Activated naive CD8-positive, alpha-beta T cell treated with anti-CD3 and anti-CD28 coated beads, Interleukin-2, amount 50 U/mL, for 24 hours (primary cell): ENCODE results near the gene TMED7.

Experiments used
- ATAC-seq: fragments of 150-1000 bp; cut with Tn5 transposase; one replicate; pipeline ENCODE4 v1.10.0; 2021
- DNase-seq: peaks from one replicate; pipeline ENCODE4 v3.0.0; 2021
- H3K27ac Mint-ChIP-seq: one replicate; pipeline ENCODE4 v1.8.0; 2021; ENCODE audit warnings: mild to moderate bottlenecking, mixed read lengths
- H3K27me3 Mint-ChIP-seq: one replicate; pipeline ENCODE4 v1.8.0; 2021; ENCODE audit warnings: mixed read lengths
- H3K36me3 Mint-ChIP-seq: one replicate; pipeline ENCODE4 v1.8.0; 2021; ENCODE audit warnings: low read depth, mixed read lengths
- H3K4me1 Mint-ChIP-seq: one replicate; pipeline ENCODE4 v1.8.0; 2021; ENCODE audit warnings: mixed read lengths
- H3K4me3 Mint-ChIP-seq: one replicate; pipeline ENCODE4 v1.8.0; 2021; ENCODE audit warnings: mild to moderate bottlenecking, moderate library complexity, mixed read lengths
- H3K9me3 Mint-ChIP-seq: one replicate; pipeline ENCODE4 v1.8.0; 2021; ENCODE audit warnings: mixed read lengths

Gene TMED7

DNA sequence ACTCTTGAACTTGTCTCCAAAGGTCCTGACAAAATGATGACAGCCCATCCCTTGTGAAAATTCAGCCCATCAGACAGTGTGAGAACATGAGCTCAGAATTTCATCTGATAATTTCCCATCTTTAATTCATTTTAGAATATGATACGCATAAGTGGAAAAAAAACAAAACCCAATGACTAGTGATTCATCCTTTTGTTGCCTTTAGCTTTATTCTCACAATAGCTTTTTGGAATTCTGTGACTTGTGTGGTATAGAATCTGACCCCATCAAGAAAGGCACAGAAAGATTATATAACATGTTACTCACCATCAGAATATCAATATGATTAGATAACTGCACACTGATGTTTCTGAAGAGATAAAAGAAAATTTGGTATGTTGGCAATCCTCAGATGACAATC, 16.1 kb upstream of the TMED7 start:
- Mint-ChIP-seq H3K36me3 (no peaks in the 10 kb centered on the region), H3K27me3 (peaks cover 50% of the 10 kb centered on the region), H3K4me3 (no peak overlapping the region), H3K27ac (no peak overlapping the region), H3K9me3 (no peaks in the 10 kb centered on the region), H3K4me1 (peaks cover 27% of the 10 kb centered on the region)
- ATAC-seq (no peak), DNase-seq (no peak)

- Mint-ChIP-seq H3K27me3 (peaks cover 48% of the 10 kb centered on the region), H3K9me3 (no peaks in the 10 kb centered on the region), H3K27ac (no peak overlapping the region), H3K36me3 (no peaks in the 10 kb centered on the region), H3K4me1 (peaks cover 42% of the 10 kb centered on the region), H3K4me3 (no peak overlapping the region)
- ATAC-seq (no peak), DNase-seq (no peak)
Observed at GRCh38 chr5:115640274-115640673, 14.4 kb upstream of the TMED7 start.

- H3K27ac Mint-ChIP-seq, result no peak overlapping the region
- ATAC-seq (no peak), DNase-seq (no peak)
- no peaks in the 10 kb centered on the region for H3K36me3 Mint-ChIP-seq
- H3K9me3 Mint-ChIP-seq, result no peaks in the 10 kb centered on the region
- peaks cover 39% of the 10 kb centered on the region for H3K27me3 Mint-ChIP-seq
- H3K4me3 Mint-ChIP-seq, result no peak overlapping the region
- H3K4me1 Mint-ChIP-seq, result peaks cover 47% of the 10 kb centered on the region
Observed at GRCh38 chr5:115639377-115639776, 13.5 kb upstream of the TMED7 start.

- Mint-ChIP-seq H3K36me3 (no peaks in the 10 kb centered on the region), H3K4me1 (peaks cover 58% of the 10 kb centered on the region), H3K27me3 (peaks cover 29% of the 10 kb centered on the region), H3K9me3 (no peaks in the 10 kb centered on the region), H3K4me3 (peak overlapping the region; percentile 6), H3K27ac (no peak overlapping the region)
- no peak for DNase-seq
- ATAC-seq, result no peak
Observed at GRCh38 chr5:115637507-115637906, 11.7 kb upstream of the TMED7 start.

DNA sequence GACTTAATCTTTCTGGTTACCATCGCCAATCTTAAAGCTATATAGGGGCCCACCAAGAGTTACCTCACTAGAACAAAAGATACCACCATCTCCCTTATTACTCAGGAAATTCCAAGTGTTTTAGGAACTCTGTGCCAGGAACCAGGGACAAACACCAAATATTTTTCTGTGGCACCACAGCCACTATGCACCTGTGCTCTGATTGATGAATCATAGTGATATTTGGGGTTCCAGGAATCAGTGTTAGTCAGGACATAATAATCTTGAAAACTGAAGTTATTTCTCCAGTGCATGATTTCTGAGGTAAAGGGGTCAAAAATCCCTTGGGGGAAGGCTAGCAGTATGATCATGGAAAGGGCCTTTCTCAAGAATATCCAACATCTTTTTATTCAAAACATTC, 10.2 kb upstream of the TMED7 start:
- H3K9me3 Mint-ChIP-seq, result no peaks in the 10 kb centered on the region
- peaks cover 54% of the 10 kb centered on the region for H3K4me1 Mint-ChIP-seq
- no peak overlapping the region for H3K4me3 Mint-ChIP-seq
- H3K27me3 Mint-ChIP-seq, result peaks cover 23% of the 10 kb centered on the region
- ATAC-seq (no peak), DNase-seq (no peak)
- no peak overlapping the region for H3K27ac Mint-ChIP-seq
- H3K36me3 Mint-ChIP-seq, result no peaks in the 10 kb centered on the region

DNA sequence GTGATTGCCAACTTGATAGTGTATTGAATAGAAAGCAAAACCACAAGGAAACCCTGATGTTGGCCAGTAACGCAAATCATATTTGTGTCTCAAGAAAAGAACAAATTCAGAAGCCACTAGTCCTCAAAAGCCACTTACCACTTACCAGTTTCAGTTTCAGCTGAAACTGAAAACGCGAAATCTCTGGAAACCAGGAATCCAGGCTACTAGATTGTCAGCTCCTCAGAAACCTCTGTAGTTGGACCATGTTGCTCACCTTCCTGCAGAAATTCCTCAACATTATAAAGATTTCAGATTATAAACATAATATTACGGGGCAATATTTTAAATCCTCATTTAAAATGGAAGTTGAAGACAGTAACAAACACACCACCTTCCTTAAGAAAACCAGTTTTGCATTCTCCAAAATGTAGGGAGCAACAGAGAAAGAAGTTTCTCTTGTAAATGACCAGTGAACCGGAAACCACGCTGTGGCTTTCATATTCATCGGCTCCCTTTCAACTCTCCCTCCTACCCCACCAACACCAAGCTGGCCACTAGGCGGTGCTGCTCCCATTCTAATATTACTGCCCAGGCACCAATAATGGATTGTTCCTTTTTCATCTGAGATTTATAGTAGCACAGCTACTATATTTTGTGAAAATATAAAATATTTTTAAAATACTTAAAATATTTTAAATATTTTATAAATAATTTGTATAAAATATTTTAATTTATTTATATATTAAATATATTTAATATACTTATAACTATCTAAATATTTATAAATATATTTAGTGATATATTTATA, 8.7 kb upstream of the TMED7 start:
- DNase-seq (peak; percentile 91), ATAC-seq (peak; percentile 60)
- Mint-ChIP-seq H3K27ac (peak overlapping the region; percentile 30), H3K36me3 (no peaks in the 10 kb centered on the region), H3K9me3 (no peaks in the 10 kb centered on the region), H3K4me3 (peak overlapping the region; percentile 54), H3K4me1 (peaks cover 54% of the 10 kb centered on the region), H3K27me3 (peaks cover 13% of the 10 kb centered on the region)

DNA sequence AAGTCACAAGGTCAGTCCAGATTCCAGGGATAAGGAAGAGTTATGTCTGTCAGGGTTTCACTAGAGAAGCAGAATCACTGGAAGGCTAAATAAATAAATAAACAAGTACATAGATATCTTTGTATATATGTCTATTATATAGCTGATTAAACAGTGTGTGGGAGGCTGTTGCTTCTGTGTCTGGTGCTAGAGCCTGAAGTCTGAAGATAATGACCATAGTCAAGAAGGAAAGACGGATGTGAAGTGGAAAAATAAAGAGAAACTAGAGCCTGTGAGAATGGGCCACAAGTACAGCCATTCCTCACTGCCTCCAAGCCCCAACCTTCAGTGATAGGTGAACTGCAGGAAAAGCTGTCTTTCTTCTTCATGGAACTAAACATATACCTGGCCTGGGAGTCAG, 4.1 kb upstream of the TMED7 start:
- Mint-ChIP-seq H3K27ac (no peak overlapping the region), H3K4me1 (peaks cover 18% of the 10 kb centered on the region), H3K36me3 (no peaks in the 10 kb centered on the region), H3K9me3 (no peaks in the 10 kb centered on the region), H3K4me3 (no peak overlapping the region), H3K27me3 (peaks cover 2% of the 10 kb centered on the region)
- DNase-seq, result no peak
- no peak for ATAC-seq

GRCh38 chr5:115627295-115627865, 1.5 kb upstream of the TMED7 start:
- no peak overlapping the region for H3K4me3 Mint-ChIP-seq

GRCh38 chr5:115626445-115626823, 598 bp upstream of the TMED7 start:
- peak; percentile 34 for ATAC-seq
- H3K9me3 Mint-ChIP-seq, result no peaks in the 10 kb centered on the region
- H3K4me3 Mint-ChIP-seq, result no peak overlapping the region
- peaks cover 10% of the 10 kb centered on the region for H3K36me3 Mint-ChIP-seq
- H3K27me3 Mint-ChIP-seq, result no peaks in the 10 kb centered on the region
- H3K27ac Mint-ChIP-seq, result peak overlapping the region; percentile 82
- DNase-seq, result no peak
- peaks cover 20% of the 10 kb centered on the region for H3K4me1 Mint-ChIP-seq

More at GRCh38 chr5:115627295-115627865, 1.5 kb upstream of the TMED7 start:
- Mint-ChIP-seq H3K27ac (no peak overlapping the region), H3K9me3 (no peaks in the 10 kb centered on the region), H3K36me3 (peaks cover 4% of the 10 kb centered on the region), H3K4me1 (peaks cover 12% of the 10 kb centered on the region), H3K27me3 (no peaks in the 10 kb centered on the region)
- DNase-seq (no peak), ATAC-seq (no peak)

DNA sequence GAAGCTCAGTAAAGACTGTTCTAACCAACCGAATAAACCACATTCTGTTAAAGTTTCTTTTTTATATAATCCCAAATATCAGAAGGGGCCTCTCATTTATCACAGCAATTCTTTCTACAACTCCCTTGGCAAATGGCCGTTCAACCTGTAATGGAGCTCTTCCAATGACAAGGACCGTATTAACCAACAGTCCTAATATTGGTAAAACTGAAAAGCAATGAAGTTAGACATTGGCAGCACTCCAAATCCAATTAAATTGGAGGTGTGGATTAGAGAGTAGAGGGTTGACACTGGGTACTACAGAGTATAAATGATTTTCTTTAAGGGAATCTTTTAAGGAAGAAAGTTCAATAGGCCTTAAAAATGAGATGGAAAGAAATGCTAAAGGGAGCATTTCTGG, 842 bp downstream of the TMED7 start:
- Mint-ChIP-seq H3K9me3 (no peaks in the 10 kb centered on the region), H3K36me3 (peaks cover 21% of the 10 kb centered on the region), H3K27me3 (no peaks in the 10 kb centered on the region), H3K27ac (no peak overlapping the region), H3K4me1 (peaks cover 24% of the 10 kb centered on the region), H3K4me3 (no peak overlapping the region)
- DNase-seq, result no peak
- no peak for ATAC-seq

GRCh38 chr5:115623658-115624057, 2.2 kb downstream of the TMED7 start:
- ATAC-seq, result no peak
- H3K4me3 Mint-ChIP-seq, result no peak overlapping the region

DNA sequence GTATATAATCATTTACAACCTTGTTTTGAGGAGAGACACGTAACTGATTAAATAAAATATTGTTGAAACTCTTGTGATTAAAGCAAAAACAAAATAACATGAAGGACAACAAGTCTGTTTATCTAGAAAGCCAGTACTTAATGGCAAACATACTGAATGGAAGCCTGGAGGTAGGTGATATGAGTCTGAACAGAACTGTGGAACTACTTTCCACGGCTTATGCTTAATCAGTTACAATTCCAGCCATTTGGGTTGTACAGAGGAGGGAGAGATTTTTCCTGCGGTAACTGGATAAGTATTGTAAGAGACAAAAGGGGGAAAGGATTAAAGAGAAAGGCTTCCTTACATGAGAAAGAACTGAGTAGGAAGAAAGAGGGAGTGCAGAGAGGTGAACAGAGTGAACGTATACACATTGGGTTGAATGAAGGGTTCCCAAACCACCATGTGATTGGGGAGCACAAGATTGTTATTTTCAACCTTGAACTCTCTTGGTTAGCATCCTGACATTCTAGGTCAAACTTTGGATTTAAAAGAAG, 4.4 kb downstream of the TMED7 start:
- Mint-ChIP-seq H3K9me3 (no peaks in the 10 kb centered on the region), H3K27ac (peak overlapping the region; percentile 46), H3K36me3 (peaks cover 45% of the 10 kb centered on the region), H3K4me3 (no peak overlapping the region), H3K27me3 (no peaks in the 10 kb centered on the region), H3K4me1 (peaks cover 22% of the 10 kb centered on the region)
- no peak for ATAC-seq
- no peak for DNase-seq

More at GRCh38 chr5:115623658-115624057, 2.2 kb downstream of the TMED7 start:
- H3K36me3 Mint-ChIP-seq, result peaks cover 33% of the 10 kb centered on the region
- DNase-seq, result no peak
- no peak overlapping the region for H3K27ac Mint-ChIP-seq
- H3K4me1 Mint-ChIP-seq, result peaks cover 24% of the 10 kb centered on the region
- no peaks in the 10 kb centered on the region for H3K9me3 Mint-ChIP-seq
- H3K27me3 Mint-ChIP-seq, result no peaks in the 10 kb centered on the region

GRCh38 chr5:115616892-115617291, 8.9 kb downstream of the TMED7 start:
- Mint-ChIP-seq H3K36me3 (peaks cover 55% of the 10 kb centered on the region), H3K4me3 (no peak overlapping the region), H3K27ac (no peak overlapping the region), H3K27me3 (no peaks in the 10 kb centered on the region), H3K4me1 (peaks cover 9% of the 10 kb centered on the region), H3K9me3 (no peaks in the 10 kb centered on the region)
- ATAC-seq (no peak), DNase-seq (no peak)

DNA sequence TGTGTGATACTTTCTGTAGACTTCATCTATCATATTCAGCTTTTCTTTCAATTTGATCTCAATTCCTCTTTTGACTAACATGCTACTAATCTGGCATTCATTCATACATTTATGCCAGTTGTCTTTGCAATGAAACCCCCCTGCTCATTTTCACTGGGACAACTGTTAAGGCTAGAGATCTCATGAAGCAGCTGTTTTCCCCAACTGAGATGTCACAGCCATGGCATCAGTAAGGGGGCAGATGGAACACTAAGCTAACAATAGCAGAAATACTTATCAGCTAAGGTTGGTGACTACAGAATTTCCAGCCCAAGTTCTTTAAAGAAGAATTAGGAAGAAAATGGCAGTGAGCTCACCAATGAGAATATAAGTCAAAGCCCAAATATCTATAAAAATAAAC, 9.4 kb downstream of the TMED7 start:
- Mint-ChIP-seq H3K36me3 (peaks cover 54% of the 10 kb centered on the region), H3K4me3 (no peak overlapping the region), H3K4me1 (peaks cover 6% of the 10 kb centered on the region), H3K27me3 (no peaks in the 10 kb centered on the region), H3K9me3 (no peaks in the 10 kb centered on the region), H3K27ac (no peak overlapping the region)
- ATAC-seq, result no peak
- DNase-seq, result no peak

DNA sequence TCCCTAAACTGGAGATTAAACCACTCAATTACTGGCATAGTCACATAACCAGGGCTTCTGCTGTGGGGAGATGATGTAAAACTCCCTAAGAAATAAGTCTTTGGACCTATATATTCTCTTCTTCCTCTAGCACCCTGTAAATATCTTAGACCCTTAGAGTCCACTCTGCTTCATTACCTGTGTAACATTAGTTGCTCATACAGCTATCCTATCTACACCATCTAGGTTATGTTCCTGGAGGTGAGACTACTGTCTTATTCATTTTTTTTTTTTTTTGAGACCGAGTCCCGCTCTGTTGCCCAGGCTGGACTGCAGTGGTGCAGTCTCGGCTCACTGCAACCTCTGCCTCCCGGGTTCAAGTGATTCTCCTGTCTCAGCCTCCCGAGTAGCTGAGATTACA, 14.0 kb downstream of the TMED7 start:
- Mint-ChIP-seq H3K36me3 (peaks cover 30% of the 10 kb centered on the region), H3K4me1 (peaks cover 9% of the 10 kb centered on the region), H3K9me3 (no peaks in the 10 kb centered on the region), H3K4me3 (no peak overlapping the region), H3K27ac (no peak overlapping the region), H3K27me3 (no peaks in the 10 kb centered on the region)
- DNase-seq, result no peak
- no peak for ATAC-seq
